Activated CD8-positive, alpha-beta memory T cell treated with anti-CD3 and anti-CD28 coated beads, Interleukin-2, amount 50 U/mL, for 1 hour (primary cell): ENCODE measurements around the gene PRICKLE2.

ENCODE experiments used
- DNase-seq: peaks from one replicate; pipeline ENCODE4 v3.0.0-alpha.2; 2020; ENCODE audit errors: extremely low read depth

Gene PRICKLE2

DNA sequence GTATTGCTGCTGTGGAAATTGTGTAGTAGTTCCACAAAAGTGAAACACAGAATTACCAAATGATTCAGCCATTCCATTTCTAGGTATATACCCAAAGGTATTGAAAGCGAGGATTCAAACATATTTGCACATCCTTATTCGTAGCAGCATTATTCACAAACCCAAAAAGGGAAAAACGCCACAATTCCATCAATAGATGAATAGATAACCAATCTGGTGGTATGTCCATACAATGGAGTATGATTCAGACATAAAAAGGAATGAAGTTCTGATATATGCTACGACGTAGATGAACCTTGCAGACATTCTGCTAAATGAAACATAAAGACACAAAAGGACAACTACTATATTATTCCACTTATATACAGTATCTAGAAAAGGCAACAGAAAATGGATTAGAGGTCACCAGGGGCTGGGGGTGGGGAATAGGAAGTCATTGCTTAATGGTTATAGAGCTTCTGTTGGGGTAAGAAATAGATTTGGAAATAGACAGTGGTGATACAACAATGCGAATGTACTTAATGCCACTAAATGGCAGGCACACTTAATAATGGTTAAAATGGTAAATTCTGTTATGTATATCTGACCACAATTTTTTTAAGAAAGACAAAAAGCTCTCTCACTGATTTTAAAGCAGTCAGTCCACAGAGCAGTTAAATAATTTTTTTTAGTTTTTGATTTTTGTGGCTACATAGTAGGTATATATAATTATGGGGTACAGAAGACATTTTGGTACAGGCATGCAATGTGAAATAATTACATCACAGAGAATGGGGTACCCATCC lies 150.2 kb downstream of the PRICKLE2 start:
- DNase-seq, result no peak

DNA sequence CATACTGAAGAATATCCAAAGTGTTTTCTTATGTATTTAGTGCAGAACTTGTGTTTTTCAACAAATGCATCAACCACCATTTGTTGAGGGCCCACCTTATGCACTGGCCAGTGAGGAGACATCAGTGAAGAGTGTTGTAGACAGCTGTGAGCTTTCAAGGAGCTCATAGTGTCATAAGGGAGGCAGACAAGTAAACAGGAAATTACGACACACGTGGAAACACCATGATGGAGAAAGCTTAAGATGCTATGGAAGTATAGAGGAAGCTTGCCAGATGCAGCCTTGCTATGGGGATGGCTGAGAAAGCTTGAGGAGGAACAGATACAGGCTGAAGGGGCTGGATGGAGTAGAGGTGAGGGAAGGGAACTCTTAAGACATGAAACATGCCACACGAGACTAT lies 151.2 kb downstream of the PRICKLE2 start:
- no peak for DNase-seq

DNA sequence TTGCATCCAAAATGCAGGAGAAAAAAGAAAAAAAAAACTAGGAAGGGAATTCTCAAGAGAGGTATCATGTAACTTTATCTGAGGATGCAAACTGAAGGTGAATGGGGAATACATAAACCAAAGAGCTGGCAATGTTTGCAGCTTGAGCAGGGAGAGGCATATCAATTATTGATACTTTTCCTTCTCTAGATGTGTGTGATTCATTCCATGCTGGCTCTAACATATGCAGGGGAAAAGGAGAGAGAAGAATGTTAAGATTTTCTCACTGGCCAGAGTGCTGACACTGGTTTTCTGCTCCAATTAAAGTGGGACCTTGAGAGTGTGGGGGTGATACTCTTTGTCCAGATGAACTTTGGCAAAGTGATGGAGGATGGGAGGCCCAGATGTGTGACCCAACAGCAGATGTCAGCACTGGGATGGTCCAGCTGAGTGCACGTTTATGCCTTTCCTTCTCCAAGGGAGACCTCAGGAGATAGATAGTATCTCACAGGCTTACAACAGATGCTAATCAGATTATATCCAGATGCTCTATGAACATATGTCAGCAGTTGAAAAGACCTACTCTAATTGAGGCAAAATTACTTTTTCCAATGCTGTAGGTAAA lies 152.0 kb downstream of the PRICKLE2 start:
- no peak for DNase-seq

DNA sequence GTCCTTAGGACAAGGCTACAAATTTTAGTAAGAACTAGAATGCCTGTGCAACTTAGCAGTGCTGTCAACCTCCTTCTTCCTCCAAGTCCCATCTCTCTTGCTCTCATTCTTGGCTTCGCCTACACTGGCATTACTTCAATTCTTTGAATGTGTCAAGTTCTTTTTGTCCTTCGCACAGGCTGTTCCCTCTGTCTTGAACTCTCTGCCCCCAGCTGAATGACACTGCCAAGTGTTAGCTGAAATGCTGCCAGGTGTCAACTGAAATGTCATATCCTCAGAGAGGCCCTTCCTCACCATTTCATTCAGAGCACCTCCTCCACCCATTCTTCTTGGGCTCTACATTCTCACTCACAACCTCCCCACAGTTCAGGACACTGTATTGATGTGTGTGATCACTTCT lies 153.1 kb downstream of the PRICKLE2 start:
- no peak for DNase-seq

DNA sequence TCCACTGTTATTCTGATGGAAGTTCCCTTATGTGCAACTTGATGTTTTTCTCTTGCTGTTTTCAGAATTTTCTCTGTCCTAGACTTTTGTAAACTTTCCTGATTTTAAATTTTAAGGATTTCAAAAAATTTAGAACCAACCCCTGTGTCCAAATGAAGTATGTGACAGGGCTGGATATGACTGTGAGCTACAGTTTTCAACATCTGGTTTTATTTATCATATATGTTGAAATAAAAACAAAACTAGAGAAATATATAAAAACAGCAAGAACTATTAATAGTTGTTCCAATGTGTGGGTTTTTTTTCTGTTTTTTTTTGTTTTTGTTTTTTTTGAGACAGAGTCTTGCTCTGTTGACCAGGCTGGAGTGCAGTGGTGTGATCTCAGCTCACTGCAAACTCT lies 154.6 kb downstream of the PRICKLE2 start:
- DNase-seq, result no peak

DNA sequence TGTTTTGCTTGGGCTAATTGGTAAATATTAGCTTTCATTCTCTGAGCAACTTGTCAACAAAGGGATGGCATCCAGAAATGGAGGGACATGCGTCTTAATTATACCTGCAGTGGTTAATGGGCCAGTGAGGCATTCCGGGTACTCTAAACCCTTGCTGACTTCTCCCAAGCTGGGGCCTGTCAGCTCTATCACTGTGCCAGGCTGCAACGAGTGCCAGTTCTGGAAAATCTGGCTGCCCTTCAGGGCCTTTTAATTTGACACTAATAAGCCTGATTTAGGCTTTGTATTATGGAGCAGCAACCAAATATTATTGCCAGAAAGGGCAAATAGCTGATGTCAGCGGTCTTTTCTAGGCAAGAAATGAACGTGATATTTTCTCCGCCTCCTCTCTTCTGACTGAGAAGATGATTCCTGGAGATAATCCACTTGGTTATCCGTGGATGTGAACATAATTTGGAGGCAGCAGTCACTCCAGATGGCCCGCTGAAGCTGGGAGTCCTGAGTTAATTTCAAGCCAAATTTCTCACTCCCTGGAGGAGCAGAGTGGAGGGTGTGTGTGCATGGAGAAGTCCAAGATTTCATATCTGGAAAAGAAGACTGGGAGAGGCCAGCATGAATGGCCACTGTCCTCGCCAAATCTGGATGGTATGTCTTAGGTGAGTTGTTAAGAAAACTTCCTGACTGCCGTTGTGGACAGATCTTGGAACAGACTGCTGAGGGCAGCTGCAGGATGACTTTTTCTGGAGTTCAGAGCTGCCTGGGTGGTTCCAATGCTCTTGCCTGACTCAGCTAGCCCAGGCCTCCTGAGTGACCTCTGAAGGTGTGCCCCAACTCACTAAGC lies 157.5 kb downstream of the PRICKLE2 start:
- DNase-seq, result no peak

DNA sequence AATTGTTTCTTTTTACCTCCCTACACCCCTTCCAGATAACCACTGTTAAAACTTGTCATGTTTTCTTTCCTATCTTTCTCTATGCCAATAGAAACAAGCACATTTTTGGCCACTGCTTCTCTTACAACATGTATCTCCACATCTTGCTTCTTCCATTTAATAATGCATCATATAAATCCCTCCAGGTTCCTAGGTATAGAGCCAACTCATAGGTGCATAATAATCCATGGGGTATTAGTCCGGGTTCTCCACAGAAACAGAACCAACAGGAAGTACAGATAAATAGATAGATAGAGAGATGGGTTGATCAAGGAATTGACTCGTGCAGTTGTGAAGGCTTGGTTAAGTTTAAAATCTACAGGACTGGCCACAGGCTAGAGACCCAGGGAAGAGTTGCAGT lies 160.5 kb downstream of the PRICKLE2 start:
- no peak for DNase-seq

DNA sequence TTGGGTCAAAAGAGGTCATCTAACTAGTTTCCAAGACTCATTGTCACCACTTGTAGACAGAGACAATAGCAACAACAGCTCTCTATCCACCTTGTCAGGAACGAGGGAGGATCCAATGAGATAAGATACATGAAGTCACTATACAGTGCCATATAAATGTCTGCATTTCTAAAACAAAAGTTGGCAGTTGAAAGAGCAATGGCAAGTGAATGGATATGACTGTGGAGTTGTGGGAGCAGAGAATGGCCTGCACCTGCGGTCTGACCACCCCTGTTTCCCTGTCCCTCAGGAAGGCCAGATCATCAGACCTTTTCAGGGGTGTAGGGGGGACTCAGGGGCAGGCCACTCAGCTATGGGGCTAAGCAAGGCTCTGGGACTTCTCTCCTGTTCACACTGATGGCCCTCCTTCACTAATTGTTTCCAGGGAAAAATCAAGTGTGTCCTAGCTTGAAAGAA lies 161.3 kb downstream of the PRICKLE2 start:
- no peak for DNase-seq

DNA sequence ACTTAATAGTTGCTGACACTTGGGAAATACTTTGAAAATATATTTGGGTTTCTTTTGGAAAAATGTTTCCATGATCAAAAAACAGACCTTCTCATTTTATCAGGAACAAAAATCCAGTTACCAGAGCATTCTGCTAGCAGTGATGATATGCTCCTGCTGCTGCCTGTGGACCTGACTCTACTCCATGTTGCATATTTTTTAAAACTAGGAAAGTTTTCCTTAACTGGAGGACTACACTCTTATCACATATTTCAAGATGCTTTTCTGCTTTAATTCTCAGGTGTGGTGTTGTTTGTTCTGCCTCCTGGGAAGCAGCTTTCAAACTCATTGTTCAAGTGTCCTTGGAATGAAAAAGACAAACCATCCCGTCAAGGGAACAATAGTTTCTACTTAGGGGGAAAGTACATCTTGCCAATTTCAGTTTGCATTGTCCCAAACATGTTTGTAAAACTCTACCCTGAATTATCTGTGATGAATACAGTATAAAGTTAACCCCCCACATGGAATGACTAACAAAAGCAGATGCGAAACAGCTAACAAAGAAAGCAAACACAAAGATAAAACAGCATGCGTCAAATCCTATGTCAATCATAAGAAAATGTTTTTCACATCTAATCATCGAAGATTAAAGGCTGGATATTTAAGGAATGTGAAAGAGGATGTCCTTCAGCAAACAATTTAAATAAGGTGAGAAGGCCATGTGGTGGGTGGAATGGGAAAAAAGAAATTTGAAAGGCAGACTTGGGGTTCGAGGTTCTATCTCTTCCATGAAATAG lies 161.9 kb downstream of the PRICKLE2 start:
- DNase-seq, result no peak

DNA sequence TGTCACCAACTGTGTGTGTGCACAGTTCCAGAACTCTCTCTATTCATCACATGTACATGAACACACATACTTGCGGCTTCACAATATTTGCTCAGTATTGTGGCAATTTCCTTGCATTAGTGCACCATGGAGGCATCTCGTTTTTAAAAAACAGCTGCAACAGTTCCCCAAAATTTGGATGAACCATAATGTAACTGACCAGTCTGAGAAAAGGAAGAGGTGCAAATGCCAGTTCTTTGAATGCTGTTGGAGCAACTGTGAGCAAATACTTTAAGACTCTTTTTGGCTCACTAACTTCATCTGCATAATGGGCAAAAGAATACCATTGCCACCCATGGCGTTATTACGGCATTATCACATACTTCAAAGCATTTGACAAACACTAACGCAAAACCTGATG lies 163.6 kb downstream of the PRICKLE2 start:
- DNase-seq, result no peak

DNA sequence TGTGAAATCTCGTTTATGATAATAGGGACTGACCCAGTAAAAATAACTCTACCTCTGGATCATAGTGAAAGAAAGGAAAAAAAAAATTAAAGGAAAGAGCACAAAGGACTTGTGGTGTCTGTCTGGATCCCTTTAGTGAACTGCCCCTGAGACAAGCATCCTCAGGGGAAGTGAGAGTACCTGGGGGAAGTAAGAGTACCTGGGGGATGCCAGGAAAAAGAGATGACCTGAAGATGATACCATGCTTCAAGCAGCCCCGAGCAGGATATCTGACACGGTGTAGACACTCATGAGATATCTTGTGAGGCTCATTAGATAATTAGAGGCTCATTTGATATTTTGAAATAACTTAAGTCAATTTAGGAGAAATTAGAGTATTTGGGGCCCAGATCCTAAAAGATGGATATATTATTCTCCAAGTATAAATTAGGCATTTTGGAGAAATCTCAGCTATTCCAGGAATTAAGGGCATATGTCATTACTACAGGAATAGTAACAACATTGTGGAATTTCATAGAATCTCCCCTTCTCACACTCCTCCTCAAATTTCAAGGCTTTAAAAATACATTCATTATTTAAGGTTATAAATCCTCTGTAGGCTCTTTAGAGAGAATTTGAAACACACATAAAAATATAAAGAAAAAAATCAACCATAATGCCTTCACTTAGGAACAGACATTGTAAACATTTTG lies 165.6 kb downstream of the PRICKLE2 start:
- no peak for DNase-seq

DNA sequence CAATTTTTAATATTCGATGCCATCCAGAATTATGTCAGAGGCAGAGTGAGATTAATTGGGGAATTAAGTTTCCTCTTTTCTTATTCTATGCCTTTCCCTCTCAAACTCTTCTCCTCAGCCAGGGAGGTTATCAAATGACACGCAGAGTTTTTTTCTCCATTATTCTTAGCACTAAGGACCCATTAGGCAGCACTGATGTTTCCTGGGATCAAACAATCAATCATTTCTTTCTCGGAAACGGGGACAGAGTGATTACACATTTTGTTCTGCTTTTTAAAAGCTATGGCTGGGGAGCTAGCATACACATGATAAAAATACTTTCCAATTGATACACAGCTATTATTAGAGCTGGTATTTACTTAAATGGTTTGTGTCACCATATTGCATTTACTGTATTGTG lies 166.7 kb downstream of the PRICKLE2 start:
- no peak for DNase-seq

DNA sequence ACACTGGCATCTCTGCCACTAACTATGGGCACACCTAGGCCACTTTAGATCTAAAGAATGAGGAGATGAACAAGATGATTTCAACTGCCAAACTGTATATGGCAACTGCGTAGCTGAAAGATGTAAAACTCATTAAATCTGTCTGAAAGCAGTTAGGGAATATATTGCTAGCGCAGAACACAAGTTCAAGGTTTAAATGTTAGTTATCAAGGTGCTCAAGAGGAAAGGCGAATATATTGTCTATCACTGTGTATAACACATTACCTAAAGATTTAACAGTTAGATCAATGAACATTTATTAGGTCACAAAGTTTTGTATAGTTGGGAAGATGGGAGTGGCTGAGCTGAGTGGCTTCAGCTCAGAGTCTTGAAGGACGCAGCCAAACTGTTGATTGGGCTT lies 168.0 kb downstream of the PRICKLE2 start:
- DNase-seq, result no peak

DNA sequence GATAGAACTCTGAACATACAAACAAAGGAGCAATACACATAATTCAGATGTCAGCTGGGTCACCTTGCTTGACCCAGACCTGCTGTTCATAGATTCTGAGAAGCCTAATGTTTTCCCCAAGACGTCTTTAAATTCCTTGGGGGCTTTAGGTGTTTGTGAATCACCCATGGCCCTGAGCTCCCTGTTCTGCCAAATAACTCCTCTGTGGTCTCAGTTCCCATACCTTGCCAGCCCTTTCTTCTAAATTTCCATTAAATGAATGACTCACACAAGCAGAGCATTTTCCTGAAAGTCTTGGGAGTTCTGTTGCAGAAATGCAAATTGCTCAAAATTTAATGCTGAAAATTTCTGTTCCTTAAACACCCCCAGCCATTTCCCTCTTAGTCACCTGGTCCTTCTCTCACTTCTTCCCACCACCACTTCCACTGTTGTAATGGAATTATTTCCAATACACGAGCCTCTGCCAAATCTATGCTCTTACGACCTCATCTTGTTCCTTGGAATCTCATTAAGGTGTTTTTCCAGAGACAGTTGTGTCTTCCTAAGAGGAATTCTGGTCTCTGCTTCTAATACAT lies 168.6 kb downstream of the PRICKLE2 start:
- no peak for DNase-seq

DNA sequence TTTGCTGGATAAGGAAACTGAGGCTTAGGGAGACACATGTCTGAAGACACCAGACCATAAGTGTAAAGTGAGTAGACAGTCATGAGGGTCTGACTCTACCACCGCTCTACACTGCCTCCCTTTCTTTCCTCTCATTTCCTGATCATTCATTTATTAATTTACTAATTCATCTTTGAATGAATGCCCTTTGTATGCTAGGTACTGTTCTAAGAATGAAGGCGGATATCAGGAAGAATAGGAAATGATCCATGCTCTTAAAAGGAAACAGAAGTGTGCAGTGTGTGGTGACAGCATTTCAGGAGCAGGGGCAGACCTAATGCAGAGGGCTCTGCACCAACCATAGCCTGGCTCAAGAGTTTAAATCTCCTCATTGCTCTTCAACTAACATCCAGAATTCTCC lies 170.2 kb downstream of the PRICKLE2 start:
- DNase-seq, result no peak

DNA sequence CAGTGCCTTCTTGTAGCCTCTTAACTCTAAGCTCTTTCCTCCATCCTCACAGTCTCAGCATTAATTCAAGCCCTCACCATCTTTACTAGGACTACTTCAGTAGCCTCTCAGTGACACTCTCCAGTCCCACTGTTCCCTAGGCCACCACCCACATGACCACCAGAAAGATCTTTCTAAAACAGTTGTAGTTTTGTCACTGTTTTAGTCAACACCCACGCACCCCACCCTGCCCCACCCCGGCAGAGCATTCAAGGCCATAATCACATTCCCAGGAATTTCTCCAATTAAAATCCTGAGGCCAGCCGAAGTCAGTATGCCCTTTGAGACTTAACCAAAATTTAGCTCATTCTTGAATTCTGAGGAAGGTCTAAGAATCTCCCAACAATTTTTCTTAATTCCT lies 170.8 kb downstream of the PRICKLE2 start:
- no peak for DNase-seq

DNA sequence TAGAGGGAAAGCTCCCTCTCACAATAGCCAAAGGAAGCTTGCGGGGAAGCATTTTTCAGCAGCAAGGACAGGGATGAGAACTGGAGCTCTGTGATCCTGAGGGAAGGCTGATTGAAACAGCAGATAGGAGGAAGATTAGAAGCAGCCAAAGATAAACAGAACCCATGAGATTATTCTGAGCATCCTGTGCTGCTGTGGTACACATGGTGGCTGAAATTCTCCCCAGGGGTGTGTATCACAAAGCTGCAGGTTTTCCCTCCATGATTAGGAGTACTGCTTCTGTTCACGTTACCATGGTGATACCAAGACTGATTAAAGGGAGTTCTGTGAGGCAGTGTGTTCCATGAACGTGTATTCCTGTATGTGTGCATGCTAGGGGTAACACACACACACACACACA lies 171.7 kb downstream of the PRICKLE2 start:
- no peak for DNase-seq

DNA sequence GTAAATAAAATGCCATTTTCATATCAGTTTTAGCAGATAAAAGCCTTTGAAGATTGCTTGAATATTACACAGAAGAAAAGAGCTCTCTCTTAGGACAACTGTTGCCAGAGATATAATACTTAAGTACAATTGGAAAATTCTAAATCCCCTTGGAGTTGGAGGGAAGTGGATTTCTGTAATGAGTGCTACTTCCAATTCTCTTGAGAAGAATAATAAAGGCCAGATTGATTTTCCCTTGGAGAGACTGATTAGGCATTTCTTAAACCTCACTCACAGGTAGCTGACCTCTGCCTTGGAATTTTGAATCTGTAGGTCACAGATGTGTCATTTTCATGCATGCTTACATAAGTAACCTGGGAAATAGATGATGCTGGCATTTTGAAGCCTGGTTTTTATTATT lies 172.1 kb downstream of the PRICKLE2 start:
- no peak for DNase-seq

DNA sequence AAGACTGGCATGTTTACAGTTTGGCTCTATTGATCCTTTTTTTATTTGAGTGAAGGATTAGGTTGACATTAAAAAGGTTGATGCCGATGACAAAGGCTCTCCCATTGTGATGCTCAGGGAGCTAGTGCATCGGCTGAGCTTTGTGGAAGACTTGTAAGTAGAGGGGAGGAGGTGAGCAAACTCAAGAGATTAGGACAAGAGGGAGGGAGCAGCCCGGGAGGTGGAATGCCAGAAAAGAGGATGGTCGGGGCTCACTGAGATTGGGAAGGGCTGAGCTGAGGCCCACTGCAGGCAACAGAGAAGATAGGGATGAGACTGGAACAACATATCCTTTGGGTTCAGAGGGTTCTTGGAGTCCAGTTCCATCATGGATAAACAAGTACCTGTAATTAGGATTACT lies 175.4 kb downstream of the PRICKLE2 start:
- no peak for DNase-seq

DNA sequence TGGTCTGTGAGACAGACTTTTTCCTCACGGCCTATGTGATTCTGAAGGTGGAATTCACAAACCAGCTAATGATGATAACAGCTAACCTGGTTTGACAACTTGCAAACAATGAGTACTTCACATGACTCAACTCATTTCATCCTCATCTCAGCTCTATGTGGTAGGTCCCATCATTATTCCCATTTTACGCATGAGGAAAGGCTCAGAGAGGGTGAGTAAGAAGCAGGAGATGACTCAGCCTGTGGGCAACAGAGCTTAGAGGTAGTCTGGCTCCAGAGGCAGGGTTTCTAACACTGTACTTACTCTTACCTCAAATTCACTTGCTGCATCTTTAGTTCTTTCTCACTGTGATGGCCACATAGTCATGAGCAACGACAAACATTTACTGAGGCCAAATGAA lies 176.1 kb downstream of the PRICKLE2 start:
- DNase-seq, result no peak

DNA sequence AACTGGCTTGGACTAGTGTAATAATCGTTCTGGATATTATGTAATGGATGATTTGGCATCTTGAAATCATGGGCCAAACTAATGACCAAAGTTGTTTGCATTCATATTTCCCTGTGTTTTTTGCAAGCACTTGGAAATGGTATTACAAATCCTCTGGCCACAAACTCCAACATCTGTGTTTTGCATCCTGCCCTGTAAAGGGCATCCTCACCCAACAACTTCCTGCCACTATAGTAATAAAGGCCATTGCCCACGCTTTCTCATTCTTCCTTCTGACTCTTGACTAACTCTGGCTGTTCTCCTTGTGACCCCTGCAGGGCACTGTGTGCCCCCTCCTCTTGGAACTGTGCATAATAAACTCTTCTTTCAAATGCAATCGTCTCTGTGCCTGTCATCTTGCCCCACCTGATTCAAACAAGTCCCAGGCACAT lies 176.6 kb downstream of the PRICKLE2 start:
- no peak for DNase-seq
